Spleen (tissue), 11 donors: ENCODE measurements around the gene FAM24B. TPM values are rescaled to one million over a fixed set of nuclear protein-coding genes. Genes with fewer than 3 reads are reported as not detected.

Experiments used
- DNase-seq: peaks from one replicate; pipeline ENCODE4 v3.0.0-alpha.2; 2020
- H3K27ac ChIP-seq, 8 donors: fragments of 200-600 bp; sonication (generic) in 7 of 8; 1 replicate in 4 of 8; 2 replicates in 4 of 8; pipeline versions ENCODE4 v1.5.0 to v1.8.0; 2016 to 2021; ENCODE audit warnings: inconsistent platforms in 4 of 8, mild to moderate bottlenecking in 4 of 8, moderate library complexity in 1 of 8
- H3K27me3 ChIP-seq, 7 donors: fragments of 200-600 bp; sonication (generic) in 6 of 7; replicated peaks in 1 of 7; 1 replicate in 4 of 7; 2 replicates in 3 of 7; pipeline versions ENCODE4 v1.5.0 to v1.8.0; 2016 to 2021; ENCODE audit warnings: inconsistent platforms in 3 of 7, mild to moderate bottlenecking in 1 of 7
- H3K36me3 ChIP-seq, 6 donors: fragments of 200-600 bp; sonication (generic) in 5 of 6; 1 replicate in 4 of 6; 2 replicates in 2 of 6; pipeline versions ENCODE4 v1.5.0 to v1.8.0; 2016 to 2021; ENCODE audit warnings: inconsistent platforms in 2 of 6
- H3K4me1 ChIP-seq, 6 donors: fragments of 200-600 bp; sonication (generic) in 5 of 6; 1 replicate in 3 of 6; 2 replicates in 3 of 6; pipeline versions ENCODE4 v1.5.0 to v1.8.0; 2016 to 2021; ENCODE audit warnings: inconsistent platforms in 3 of 6
- H3K4me3 ChIP-seq, 8 donors: fragments of 200-600 bp; sonication (generic) in 7 of 8; 1 replicate in 4 of 8; 2 replicates in 4 of 8; pipeline versions ENCODE4 v1.5.0 to v1.8.0; 2016 to 2021; ENCODE audit warnings: inconsistent platforms in 4 of 8, mild to moderate bottlenecking in 4 of 8, moderate library complexity in 2 of 8
- H3K9me3 ChIP-seq, 8 donors: fragments of 200-600 bp; sonication (generic) in 7 of 8; 1 replicate in 4 of 8; 2 replicates in 4 of 8; pipeline versions ENCODE4 v1.5.0 to v1.8.0; 2016 to 2021; ENCODE audit warnings: inconsistent platforms in 4 of 8
- POLR2A ChIP-seq, 3 donors: fragments of 450-650 bp; IDR thresholded peaks; one replicate each; pipeline ENCODE4 v1.5.1; 2017; ENCODE audit warnings: antibody characterized with exemption in 3 of 3, mild to moderate bottlenecking in 1 of 3
- POLR2AphosphoS5 ChIP-seq, 3 donors: sonication (generic); formaldehyde crosslinking; IDR thresholded peaks; one replicate each; pipeline ENCODE4 v1.5.1; 2017; ENCODE audit warnings: antibody characterized with exemption in 3 of 3
- WGBS, 5 donors: extraction: QIAGEN DNeasy Blood & Tissue Kit in 3 of 5; methylation state at CpG; one replicate each; pipeline versions ENCODE4 v1.1.5 to v1.1.7; 2013 to 2018; 5-methylcytosine and 5-hydroxymethylcytosine counted together
- intact Hi-C: fragments of 100-400 bp; cut with DNase I; formaldehyde crosslinking; loops from one replicate; pipeline ENCODE4 v1.15.0; 2023; ENCODE audit warnings: low total_unique reads
- polyA plus RNA-seq, 3 donors: library from polyadenylated mRNA; stranded (reverse); fragments of 200-250 nt; gene quantifications; one replicate each; pipeline ENCODE4 v1.2.1, GENCODE V29; 2013
- total RNA-seq, 7 donors: library from RNA; depleted of rRNA in 3 of 7; stranded (reverse); fragments of >200 nt in 3 of 7; fragmentation: NEBNext Ultra II Directional in 4 of 7; extraction: Animal tissue kit (Norgen Biotek cat#: 25700) in 4 of 7; gene quantifications; one replicate each; pipeline versions ENCODE4 v1.1.0 to v1.2.1, GENCODE V29; 2016 to 2021
- TF ChIP-seq, protein P1 (sequence below), 11 experiments: fragments of 200-600 bp in 7 of 11; fragments of 450-650 bp in 4 of 11; sonication (generic) in 4 of 11; IDR thresholded peaks in 8 of 11; conservative IDR thresholded peaks in 3 of 11; 1 replicate in 7 of 11; 2 replicates in 4 of 11; pipeline versions ENCODE4 v1.4.0 to v1.8.0; 2016 to 2021; ENCODE audit warnings: antibody characterized with exemption in 11 of 11, inconsistent platforms in 4 of 11, mild to moderate bottlenecking in 1 of 11
- donor health status: healthy with polysubstance abuse.
- donor health status: DM: no; HTN: no; CAD: no; lungs with moderate emphysema.
- donor health status: DM: no; HTN: no; CAD: no.
- donor health status: Bipolar disorder and iron deficiency.
- donor health status: healthy.
- donor health status: DM: no; HTN: no; CAD: no.
- donor health status: DM: yes; HTN: yes; CAD: no.

The FAM24B gene
- total and polyA plus RNA-seq, 10 donors, result 2.8 to 8.5 (median 5.7) TPM

DNA sequence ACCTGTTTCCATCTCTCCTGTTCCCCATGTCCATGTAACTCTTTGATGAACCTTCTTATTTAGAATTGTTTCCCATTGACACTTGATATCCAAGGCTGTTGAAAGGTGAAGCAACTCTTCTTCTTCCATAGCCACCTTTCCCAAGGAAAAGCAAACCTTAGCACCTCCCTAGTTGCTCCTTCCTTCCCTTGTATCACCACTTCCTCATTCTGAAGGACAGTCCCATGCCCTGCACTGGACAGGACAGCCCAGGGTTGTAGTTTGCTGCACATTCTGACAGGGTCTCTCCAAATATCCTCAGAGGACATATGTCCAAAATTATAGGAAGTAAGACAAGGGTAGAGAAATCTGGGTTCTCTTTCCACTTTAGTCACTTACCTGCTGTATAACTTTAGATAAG, 39.9 kb downstream of the FAM24B start:
- no peaks in the 10 kb centered on the region for H3K4me1 ChIP-seq
- peaks cover 0 to 57% (median 5%) of the 10 kb centered on the region in 6 donors for H3K36me3 ChIP-seq
- H3K4me3 ChIP-seq, result no peak overlapping the region
- H3K27ac ChIP-seq, result no peak overlapping the region
- no peaks in the 10 kb centered on the region for H3K27me3 ChIP-seq
- TF ChIP-seq, protein P1, sequence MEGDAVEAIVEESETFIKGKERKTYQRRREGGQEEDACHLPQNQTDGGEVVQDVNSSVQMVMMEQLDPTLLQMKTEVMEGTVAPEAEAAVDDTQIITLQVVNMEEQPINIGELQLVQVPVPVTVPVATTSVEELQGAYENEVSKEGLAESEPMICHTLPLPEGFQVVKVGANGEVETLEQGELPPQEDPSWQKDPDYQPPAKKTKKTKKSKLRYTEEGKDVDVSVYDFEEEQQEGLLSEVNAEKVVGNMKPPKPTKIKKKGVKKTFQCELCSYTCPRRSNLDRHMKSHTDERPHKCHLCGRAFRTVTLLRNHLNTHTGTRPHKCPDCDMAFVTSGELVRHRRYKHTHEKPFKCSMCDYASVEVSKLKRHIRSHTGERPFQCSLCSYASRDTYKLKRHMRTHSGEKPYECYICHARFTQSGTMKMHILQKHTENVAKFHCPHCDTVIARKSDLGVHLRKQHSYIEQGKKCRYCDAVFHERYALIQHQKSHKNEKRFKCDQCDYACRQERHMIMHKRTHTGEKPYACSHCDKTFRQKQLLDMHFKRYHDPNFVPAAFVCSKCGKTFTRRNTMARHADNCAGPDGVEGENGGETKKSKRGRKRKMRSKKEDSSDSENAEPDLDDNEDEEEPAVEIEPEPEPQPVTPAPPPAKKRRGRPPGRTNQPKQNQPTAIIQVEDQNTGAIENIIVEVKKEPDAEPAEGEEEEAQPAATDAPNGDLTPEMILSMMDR (IDR thresholded peaks at IDR 0.05 in 8 of 11, conservative IDR thresholded peaks at IDR 0.05 in 3 of 11), result no peak
- TF ChIP-seq POLR2A (IDR thresholded peaks at IDR 0.05) (no peak), POLR2AphosphoS5 (IDR thresholded peaks at IDR 0.05) (no peak)
- peaks cover 0 to 20% (median 10%) of the 10 kb centered on the region in 8 donors for H3K9me3 ChIP-seq
- no peak for DNase-seq
- intact Hi-C loops, result no loop called here

DNA sequence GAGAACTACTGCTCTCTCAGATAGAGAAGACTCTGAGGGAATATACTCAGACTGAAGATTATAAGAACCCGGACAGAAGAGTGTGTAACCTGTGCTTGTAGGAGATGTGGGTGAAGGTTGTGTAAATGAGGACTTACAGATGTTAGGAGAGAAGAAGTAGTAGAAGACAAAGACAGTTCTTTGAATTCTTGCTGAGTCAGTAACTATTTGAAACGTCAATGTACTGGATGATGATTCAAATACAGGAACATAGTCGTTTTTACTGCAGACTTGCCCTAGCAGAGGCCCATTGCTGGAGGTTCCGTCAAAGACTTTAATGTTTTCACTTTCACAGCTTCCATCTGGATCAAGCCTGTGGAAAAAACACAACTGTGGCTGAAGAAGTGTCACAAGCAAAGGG, 40.5 kb downstream of the FAM24B start:
- no peak for DNase-seq
- TF ChIP-seq POLR2A (IDR thresholded peaks at IDR 0.05), result no peak
- Histone ChIP-seq H3K27me3 (no peaks in the 10 kb centered on the region), H3K9me3 (peaks cover 0 to 20% (median 10%) of the 10 kb centered on the region in 8 donors), H3K36me3 (peaks cover 0 to 63% (median 8%) of the 10 kb centered on the region in 6 donors), H3K4me1 (no peaks in the 10 kb centered on the region), H3K4me3 (no peak overlapping the region), H3K27ac (no peak overlapping the region)
- intact Hi-C loops, result no loop called here
- 79 to 87% (median 83%) methylated on average over 4 of the region's 4 CpGs for WGBS, 5 donors

DNA sequence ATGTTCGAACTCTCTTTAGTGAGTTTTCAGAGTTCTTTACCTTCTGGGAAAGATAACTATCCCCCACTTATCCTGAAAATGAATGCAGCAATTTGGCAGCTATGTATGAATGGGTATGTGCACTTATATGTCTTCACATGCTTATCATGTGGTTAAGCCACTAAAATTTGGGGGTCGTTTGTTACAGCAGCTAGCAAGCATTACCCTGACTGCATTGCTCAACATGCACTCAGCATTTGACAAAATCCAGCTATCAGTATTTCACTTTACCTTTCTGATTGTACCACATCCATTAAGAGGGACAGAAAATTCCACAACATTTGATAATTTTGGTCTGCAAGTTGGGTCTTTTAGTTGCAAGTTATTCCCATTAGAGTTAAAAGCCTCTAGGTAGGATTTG, 43.5 kb downstream of the FAM24B start:
- intact Hi-C loops, result no loop called here
- Histone ChIP-seq H3K9me3 (no peaks in the 10 kb centered on the region), H3K27me3 (no peaks in the 10 kb centered on the region), H3K36me3 (peaks cover 0 to 83% (median 16%) of the 10 kb centered on the region in 6 donors), H3K4me3 (no peak overlapping the region), H3K4me1 (no peaks in the 10 kb centered on the region), H3K27ac (no peak overlapping the region)
- WGBS, 5 donors, result 88 to 95% (median 91%) methylated on average over 2 of the region's 2 CpGs
- no peak for DNase-seq
- TF ChIP-seq, protein P1 (IDR thresholded peaks at IDR 0.05 in 8 of 11, conservative IDR thresholded peaks at IDR 0.05 in 3 of 11), result no peak
- no peak for TF ChIP-seq POLR2A (IDR thresholded peaks at IDR 0.05)
- no peak for TF ChIP-seq POLR2AphosphoS5 (IDR thresholded peaks at IDR 0.05)

DNA sequence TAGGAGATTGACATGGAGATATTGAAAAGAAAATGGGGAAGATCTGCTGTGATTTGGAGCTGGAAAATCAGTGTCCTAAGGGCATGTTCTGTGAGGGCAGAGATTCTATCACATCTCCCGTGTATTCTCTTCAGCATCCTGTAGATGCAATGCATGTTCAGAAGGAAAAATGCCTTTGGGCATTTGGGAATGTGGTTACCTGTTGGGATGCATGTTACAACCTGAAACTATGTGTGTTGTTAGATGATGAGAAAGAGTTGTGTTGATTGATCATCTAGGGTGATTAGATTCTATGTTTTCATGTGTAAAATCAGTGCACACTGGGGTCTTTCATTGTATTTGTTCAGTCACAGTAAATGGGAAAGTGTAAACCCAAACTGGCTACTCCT, 48.4 kb downstream of the FAM24B start:
- Histone ChIP-seq H3K4me1 (no peaks in the 10 kb centered on the region), H3K9me3 (no peaks in the 10 kb centered on the region), H3K36me3 (peaks cover 0 to 52% (median 12%) of the 10 kb centered on the region in 6 donors), H3K27me3 (peaks cover 0 to 5% (median 0%) of the 10 kb centered on the region in 7 donors), H3K4me3 (no peak overlapping the region), H3K27ac (no peak overlapping the region)
- intact Hi-C loops, result no loop called here
- DNase-seq, result no peak
- WGBS, 5 donors, result 89 to 97% (median 94%) methylated on average over 1 of the region's 1 CpG
- TF ChIP-seq POLR2A (IDR thresholded peaks at IDR 0.05) (no peak), POLR2AphosphoS5 (IDR thresholded peaks at IDR 0.05) (no peak)
- TF ChIP-seq, protein P1 (IDR thresholded peaks at IDR 0.05 in 8 of 11, conservative IDR thresholded peaks at IDR 0.05 in 3 of 11), result no peak
